WI38 (cell line): ENCODE measurements around the gene ESPNL.

Source experiments
- H3K4me3 ChIP-seq: 2 replicates; pipeline ENCODE4 v1.5.1; 2011; ENCODE audit warnings: low read depth, mild to moderate bottlenecking, control low read depth, low read length
- TF ChIP-seq, protein P1 (sequence below): IDR thresholded peaks from 2 replicates; pipeline ENCODE4 v1.5.1; 2012; ENCODE audit warnings: low read depth, mild to moderate bottlenecking, control low read depth, low read length

Gene ESPNL

DNA sequence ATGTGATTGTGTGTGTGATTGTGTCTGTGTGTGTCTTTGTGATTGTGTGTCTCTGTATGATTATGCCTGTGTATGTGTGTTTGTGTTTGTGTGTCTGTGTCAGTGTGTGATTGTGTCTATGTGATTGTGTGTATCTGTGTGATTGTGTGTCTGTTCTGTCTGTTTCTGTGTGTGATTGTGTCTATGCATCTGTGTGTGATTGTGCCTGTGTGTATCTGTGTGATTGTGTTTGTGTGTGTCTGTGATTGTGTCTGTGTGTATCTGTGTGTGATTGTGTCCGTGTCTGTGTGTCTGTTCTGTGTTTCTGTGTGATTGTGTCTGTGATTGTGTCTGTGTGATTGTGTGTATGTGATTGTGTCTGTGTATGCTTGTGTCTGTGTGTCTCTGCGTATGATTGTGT lies 26.2 kb downstream of the ESPNL start:
- H3K4me3 ChIP-seq: no peak overlapping the region
- TF ChIP-seq, protein P1, sequence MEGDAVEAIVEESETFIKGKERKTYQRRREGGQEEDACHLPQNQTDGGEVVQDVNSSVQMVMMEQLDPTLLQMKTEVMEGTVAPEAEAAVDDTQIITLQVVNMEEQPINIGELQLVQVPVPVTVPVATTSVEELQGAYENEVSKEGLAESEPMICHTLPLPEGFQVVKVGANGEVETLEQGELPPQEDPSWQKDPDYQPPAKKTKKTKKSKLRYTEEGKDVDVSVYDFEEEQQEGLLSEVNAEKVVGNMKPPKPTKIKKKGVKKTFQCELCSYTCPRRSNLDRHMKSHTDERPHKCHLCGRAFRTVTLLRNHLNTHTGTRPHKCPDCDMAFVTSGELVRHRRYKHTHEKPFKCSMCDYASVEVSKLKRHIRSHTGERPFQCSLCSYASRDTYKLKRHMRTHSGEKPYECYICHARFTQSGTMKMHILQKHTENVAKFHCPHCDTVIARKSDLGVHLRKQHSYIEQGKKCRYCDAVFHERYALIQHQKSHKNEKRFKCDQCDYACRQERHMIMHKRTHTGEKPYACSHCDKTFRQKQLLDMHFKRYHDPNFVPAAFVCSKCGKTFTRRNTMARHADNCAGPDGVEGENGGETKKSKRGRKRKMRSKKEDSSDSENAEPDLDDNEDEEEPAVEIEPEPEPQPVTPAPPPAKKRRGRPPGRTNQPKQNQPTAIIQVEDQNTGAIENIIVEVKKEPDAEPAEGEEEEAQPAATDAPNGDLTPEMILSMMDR: no peak

DNA sequence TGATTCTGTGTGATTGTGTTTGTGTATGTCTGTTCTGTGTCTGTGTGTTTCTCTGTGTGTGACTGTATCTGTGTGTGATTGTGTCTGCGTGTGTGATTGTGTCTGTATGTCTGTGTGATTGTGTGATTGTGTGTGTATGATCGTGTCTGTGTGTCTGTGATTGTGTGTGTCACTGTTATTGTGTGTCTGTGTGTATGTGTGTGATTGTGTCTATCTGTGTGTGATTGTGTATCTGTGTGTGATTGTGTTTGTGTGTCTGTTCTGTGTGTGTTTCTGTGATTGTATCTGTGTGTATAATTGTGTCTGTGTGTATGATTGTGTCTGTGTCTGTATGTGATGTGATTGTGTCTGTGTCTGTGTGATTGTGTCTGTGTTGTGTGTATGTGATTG lies 26.6 kb downstream of the ESPNL start:
- no peak overlapping the region for H3K4me3 ChIP-seq
- TF ChIP-seq, protein P1: no peak

DNA sequence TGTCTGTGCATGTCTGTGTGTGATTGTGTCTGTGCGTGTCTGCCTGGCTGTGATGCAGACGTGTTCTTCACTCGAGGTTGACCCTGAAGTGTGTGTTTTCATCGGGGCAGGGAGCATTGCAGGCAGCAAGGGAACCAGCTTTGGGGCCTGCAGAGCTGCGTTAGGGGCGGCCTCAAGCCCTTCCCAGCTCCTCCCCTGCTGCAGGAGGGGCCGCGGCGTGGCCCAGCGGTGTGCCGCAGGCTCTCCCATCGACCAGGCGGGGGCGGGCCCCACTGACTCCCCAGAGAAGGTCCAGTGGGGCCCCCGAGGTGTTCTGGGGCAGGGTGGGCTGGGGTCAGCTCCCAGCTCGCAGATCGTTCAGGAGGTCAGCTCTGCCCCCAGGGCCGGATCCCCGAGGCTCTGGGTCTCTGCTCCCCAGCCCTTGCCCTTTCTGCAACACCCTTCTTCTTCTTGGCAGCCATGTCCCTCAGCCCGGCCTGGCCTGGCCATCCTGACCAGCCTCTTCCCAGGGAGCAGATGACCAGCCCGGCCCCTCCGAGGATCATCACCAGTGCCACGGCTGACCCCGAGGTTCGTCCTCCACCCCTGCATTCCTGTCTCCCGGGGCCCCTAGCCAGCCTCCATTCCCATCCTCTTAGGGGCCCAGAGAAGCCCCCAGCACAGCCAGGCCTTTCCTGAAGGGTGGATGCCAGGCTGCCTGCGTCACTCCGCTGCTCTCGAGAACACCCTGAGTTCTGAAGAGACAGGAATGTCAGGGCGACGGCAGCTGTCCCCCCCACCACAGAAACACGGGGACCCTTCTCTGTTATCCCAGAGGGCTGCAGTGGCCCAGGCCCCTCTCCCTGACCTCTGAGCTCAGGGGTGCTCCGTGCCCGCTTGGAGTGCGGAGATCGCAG lies 27.3 kb downstream of the ESPNL start:
- H3K4me3 ChIP-seq: no peak overlapping the region
- TF ChIP-seq, protein P1: no peak

DNA sequence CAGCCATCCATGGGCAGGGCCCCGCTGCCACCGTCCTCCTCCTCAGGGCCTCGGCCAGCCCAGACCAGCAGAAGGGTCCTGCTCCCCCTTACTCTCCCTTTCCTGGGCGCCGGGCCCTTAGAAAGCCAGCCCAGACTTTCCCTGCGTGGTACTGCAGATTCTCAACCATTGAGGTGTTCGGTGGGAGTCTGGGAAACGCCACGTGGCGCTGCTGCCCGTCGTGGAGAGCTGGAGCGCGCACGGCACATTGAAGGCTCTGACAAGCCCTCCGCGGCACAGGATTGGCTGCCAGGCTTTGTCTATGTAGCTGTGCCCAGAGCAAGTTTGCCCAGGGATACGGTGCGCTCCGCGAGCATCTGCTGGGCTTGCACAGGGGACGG lies 27.9 kb downstream of the ESPNL start:
- no peak overlapping the region for H3K4me3 ChIP-seq
- TF ChIP-seq, protein P1: no peak

DNA sequence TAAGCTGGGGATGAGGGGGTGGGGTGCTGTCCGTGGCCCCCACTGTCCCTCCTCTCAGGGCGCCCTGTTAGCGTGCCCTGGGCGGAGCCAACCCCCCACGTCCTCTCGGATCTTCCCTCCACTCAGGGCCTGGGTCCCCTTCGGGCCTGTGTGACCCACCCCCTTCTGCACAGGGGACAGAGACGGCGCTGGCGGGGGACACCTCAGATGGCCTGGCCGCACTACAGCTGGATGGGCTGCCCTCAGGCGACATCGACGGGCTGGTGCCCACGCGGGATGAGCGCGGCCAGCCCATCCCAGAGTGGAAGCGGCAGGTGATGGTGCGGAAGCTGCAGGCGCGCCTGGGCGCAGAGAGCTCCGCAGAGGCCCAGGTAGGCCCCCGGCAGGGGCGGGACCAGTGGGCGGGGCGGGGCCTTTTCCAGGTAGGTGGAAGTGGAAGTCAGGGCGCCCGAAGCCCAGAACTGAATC lies 28.4 kb downstream of the ESPNL start:
- TF ChIP-seq, protein P1: no peak
- H3K4me3 ChIP-seq: no peak overlapping the region

DNA sequence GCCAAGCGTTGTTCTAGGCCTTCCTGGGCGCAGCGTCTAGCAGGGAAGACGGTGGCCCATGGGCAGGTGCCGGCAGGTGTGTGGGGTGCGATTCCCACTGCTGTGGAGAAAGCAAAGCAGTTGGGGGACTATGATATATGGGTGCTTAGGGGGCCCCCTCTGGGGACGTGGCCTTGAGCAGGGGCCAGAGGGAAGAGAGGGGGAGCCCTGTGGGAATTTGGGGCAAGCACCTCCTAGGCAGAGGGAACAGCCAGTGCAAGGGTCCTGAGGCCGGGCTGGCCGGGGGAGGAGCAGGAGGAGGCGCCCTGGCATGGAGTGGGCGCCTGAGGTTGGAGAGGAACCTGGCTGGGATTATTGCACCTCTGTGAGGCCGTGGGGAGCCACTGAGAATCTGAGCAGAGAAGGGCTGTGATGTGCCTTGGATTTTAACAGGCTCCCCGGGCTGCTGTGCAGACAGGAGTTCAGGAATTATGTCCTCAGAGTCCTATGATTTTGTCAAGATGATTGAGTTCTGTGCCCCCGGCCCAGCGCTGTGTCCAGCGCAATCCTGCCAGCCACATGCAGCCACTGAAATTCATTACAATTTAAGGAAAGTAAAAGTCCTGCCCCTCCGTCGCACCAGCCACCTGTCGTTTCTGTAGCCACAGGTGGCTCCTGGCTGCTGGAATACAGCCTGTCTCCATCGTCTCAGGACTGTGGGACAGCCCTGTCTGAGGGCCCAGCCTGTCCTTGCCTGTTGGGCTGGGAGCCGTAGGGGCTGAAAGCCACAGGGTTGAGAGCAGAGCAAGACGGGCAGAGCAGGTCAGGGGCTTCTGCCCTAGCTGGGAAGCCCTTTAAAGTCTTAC lies 29.2 kb downstream of the ESPNL start:
- TF ChIP-seq, protein P1: no peak
- H3K4me3 ChIP-seq: no peak overlapping the region
